ENCODE data around the gene DEFB121.

DNA sequence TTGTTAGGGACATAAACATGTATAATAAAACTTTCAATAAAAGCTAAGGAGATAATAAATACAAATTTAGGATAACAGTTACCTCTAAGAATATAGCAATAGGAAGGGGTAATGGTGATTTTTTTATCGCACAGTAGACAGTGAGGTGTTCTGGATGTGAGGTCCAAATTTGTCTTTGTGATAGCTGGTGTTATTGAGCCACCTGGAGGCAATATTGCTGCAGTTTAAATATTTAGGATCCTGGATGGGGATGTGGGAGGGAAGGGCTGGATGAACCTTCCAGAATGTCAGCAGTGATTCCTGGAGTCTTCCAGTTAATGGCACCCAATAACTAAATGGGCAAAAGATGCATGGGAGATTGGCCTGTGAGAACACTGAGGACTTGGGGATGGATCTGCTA, 48.3 kb upstream of the DEFB121 start:
- TF ChIP-seq, protein P1, sequence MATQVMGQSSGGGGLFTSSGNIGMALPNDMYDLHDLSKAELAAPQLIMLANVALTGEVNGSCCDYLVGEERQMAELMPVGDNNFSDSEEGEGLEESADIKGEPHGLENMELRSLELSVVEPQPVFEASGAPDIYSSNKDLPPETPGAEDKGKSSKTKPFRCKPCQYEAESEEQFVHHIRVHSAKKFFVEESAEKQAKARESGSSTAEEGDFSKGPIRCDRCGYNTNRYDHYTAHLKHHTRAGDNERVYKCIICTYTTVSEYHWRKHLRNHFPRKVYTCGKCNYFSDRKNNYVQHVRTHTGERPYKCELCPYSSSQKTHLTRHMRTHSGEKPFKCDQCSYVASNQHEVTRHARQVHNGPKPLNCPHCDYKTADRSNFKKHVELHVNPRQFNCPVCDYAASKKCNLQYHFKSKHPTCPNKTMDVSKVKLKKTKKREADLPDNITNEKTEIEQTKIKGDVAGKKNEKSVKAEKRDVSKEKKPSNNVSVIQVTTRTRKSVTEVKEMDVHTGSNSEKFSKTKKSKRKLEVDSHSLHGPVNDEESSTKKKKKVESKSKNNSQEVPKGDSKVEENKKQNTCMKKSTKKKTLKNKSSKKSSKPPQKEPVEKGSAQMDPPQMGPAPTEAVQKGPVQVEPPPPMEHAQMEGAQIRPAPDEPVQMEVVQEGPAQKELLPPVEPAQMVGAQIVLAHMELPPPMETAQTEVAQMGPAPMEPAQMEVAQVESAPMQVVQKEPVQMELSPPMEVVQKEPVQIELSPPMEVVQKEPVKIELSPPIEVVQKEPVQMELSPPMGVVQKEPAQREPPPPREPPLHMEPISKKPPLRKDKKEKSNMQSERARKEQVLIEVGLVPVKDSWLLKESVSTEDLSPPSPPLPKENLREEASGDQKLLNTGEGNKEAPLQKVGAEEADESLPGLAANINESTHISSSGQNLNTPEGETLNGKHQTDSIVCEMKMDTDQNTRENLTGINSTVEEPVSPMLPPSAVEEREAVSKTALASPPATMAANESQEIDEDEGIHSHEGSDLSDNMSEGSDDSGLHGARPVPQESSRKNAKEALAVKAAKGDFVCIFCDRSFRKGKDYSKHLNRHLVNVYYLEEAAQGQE (IDR thresholded peaks at IDR 0.05; ENCODE audit: insufficient replicate concordance, low read depth) = no peak
- no peak for TF ChIP-seq CTCF (IDR thresholded peaks at IDR 0.05; ENCODE audit: insufficient read depth, low read length)
- no peak for TF ChIP-seq SPI1 (IDR thresholded peaks at IDR 0.05; ENCODE audit: borderline replicate concordance, low read depth)
